IMR-90 (cell line): ENCODE data around the gene ZFP36L1. TPM values are rescaled to one million over a fixed set of nuclear protein-coding genes. Genes with fewer than 3 reads are reported as not detected.

Experiments
- ATAC-seq: fragments of 200-7000 bp; cut with Tn5 transposase; 2 replicates; pipeline ENCODE4 v1.9.1; 2020; ENCODE audit warnings: low read depth, mild to moderate bottlenecking, moderate library complexity
- BruUV-seq: library from RNA; stranded (reverse); fragments of 400-500 nt; replicated peaks from 2 replicates; lab custom pipeline; 2021; lab: Mats Ljungman, UMichigan
- CTCF ChIA-PET: fragments of 300-600 bp; formaldehyde crosslinking; extraction: SDS; loops from one replicate; lab custom pipeline; 2021; ENCODE audit warnings: antibody characterized with exemption; lab: Yijun Ruan, JAX
- POLR2A ChIA-PET: fragments of 300-600 bp; sonication (Branson Sonifier 250); formaldehyde crosslinking; loops from one replicate; lab custom pipeline; 2022; ENCODE audit warnings: antibody characterized with exemption; ENCODE audit not compliant: unreplicated experiment; lab: Charles Lee
- DNase-seq: peaks from one replicate; pipeline ENCODE4 v3.0.0; 2013
- H2AFZ ChIP-seq: replicated peaks from 2 replicates; pipeline ENCODE3; 2013; ENCODE audit warnings: low read length, mild to moderate bottlenecking; ENCODE audit not compliant: poor library complexity
- H2AK5ac ChIP-seq: 2 replicates; pipeline ENCODE4 v1.6.1; 2013; ENCODE audit warnings: low read depth, low read length, inconsistent platforms
- H2AK9ac ChIP-seq: replicated peaks from 2 replicates; pipeline ENCODE3; 2013; ENCODE audit warnings: mild to moderate bottlenecking, low read depth, low read length, moderate library complexity; ENCODE audit not compliant: poor library complexity
- H2BK120ac ChIP-seq: 2 replicates; pipeline ENCODE4 v1.6.1; 2013; ENCODE audit warnings: low read depth, low read length, inconsistent platforms
- H2BK15ac ChIP-seq: 3 replicates; pipeline ENCODE4 v1.6.1; 2013; ENCODE audit warnings: low read depth, low read length, inconsistent platforms
- H2BK20ac ChIP-seq: 2 replicates; pipeline ENCODE4 v1.6.1; 2013; ENCODE audit warnings: low read depth, mild to moderate bottlenecking, inconsistent platforms, low read length, moderate library complexity
- H2BK5ac ChIP-seq: 2 replicates; pipeline ENCODE4 v1.6.1; 2013; ENCODE audit warnings: mild to moderate bottlenecking, low read depth, low read length, inconsistent platforms; ENCODE audit not compliant: poor library complexity, severe bottlenecking
- H3K14ac ChIP-seq: replicated peaks from 2 replicates; pipeline ENCODE4 v1.6.1; 2013; ENCODE audit warnings: low read depth, low read length, inconsistent platforms
- H3K18ac ChIP-seq: 2 replicates; pipeline ENCODE4 v1.6.1; 2013; ENCODE audit warnings: low read depth, low read length, control low read depth
- H3K23ac ChIP-seq: 2 replicates; pipeline ENCODE4 v1.6.1; 2013; ENCODE audit warnings: low read depth, low read length, inconsistent platforms
- H3K27ac ChIP-seq: 2 replicates; pipeline ENCODE4 v1.5.1; 2013; ENCODE audit warnings: mild to moderate bottlenecking, control low read depth, low read length; ENCODE audit not compliant: insufficient read depth
- H3K27me3 ChIP-seq: 2 replicates; pipeline ENCODE4 v1.6.1; 2013; ENCODE audit warnings: low read length; ENCODE audit not compliant: control insufficient read depth, insufficient read depth
- H3K36me3 ChIP-seq: 2 replicates; pipeline ENCODE4 v1.6.1; 2013; ENCODE audit warnings: low read length, mixed read lengths; ENCODE audit not compliant: control insufficient read depth, insufficient read depth
- H3K4ac ChIP-seq: 2 replicates; pipeline ENCODE4 v1.6.1; 2013; ENCODE audit warnings: low read depth, low read length, inconsistent platforms
- H3K4me1 ChIP-seq: 2 replicates; pipeline ENCODE4 v1.6.1; 2013; ENCODE audit warnings: low read length, mixed read lengths; ENCODE audit not compliant: control insufficient read depth, insufficient read depth
- H3K4me2 ChIP-seq: 2 replicates; pipeline ENCODE4 v1.6.1; 2013; ENCODE audit warnings: low read depth, mild to moderate bottlenecking, control low read depth, low read length, moderate library complexity
- H3K4me3 ChIP-seq: 2 replicates; pipeline ENCODE4 v1.5.1; 2013; ENCODE audit warnings: low read depth, mild to moderate bottlenecking, control low read depth, low read length, moderate library complexity; ENCODE audit not compliant: insufficient read depth
- H3K56ac ChIP-seq: 2 replicates; pipeline ENCODE4 v1.6.1; 2013; ENCODE audit warnings: low read length, inconsistent platforms; ENCODE audit not compliant: insufficient read depth; ENCODE audit errors: extremely low read depth
- H3K79me1 ChIP-seq, 2 experiments: 2 replicates each; pipeline ENCODE4 v1.6.1; 2013; ENCODE audit warnings: low read length in 2 of 2, inconsistent platforms in 1 of 2, low read depth in 1 of 2
- H3K9ac ChIP-seq: 2 replicates; pipeline ENCODE4 v1.6.1; 2013; ENCODE audit warnings: low read depth, low read length, control low read depth
- H3K9me1 ChIP-seq: 2 replicates; pipeline ENCODE4 v1.6.1; 2013; ENCODE audit warnings: low read length, inconsistent platforms; ENCODE audit not compliant: insufficient read depth
- H3K9me3 ChIP-seq: 2 replicates; pipeline ENCODE4 v1.6.1; 2013; ENCODE audit warnings: low read length; ENCODE audit not compliant: control insufficient read depth, insufficient read depth
- H4K20me1 ChIP-seq: 2 replicates; pipeline ENCODE4 v1.6.1; 2013; ENCODE audit warnings: low read length, inconsistent platforms; ENCODE audit not compliant: insufficient read depth
- H4K5ac ChIP-seq: 2 replicates; pipeline ENCODE4 v1.6.1; 2013; ENCODE audit warnings: mild to moderate bottlenecking, low read depth, low read length, control low read depth
- H4K8ac ChIP-seq, 2 experiments: 2 replicates each; pipeline ENCODE4 v1.6.1; 2013; ENCODE audit warnings: low read depth in 2 of 2, low read length in 2 of 2, control low read depth in 1 of 2, inconsistent platforms in 1 of 2
- H4K91ac ChIP-seq: 2 replicates; pipeline ENCODE4 v1.6.1; 2013; ENCODE audit warnings: low read depth, low read length, inconsistent platforms; ENCODE audit not compliant: insufficient read depth
- BHLHE40 ChIP-seq: fragments of 150-350 bp; IDR thresholded peaks from 2 replicates; pipeline ENCODE4 v1.6.1; 2016; ENCODE audit warnings: mild to moderate bottlenecking, low read depth, low read length
- CEBPB ChIP-seq: IDR thresholded peaks from 2 replicates; pipeline ENCODE4 v1.6.1; 2012; ENCODE audit warnings: low read depth, low read length, improper control_type of control experiment
- CHD1 ChIP-seq: IDR thresholded peaks from 2 replicates; pipeline ENCODE4 v1.6.1; 2012; ENCODE audit warnings: low read depth, low read length, improper control_type of control experiment
- FOS ChIP-seq: fragments of 150-350 bp; IDR thresholded peaks from 2 replicates; pipeline ENCODE4 v1.6.1; 2016; ENCODE audit warnings: low read depth, low read length
- MAFK ChIP-seq: IDR thresholded peaks from 2 replicates; pipeline ENCODE4 v1.6.1; 2012; ENCODE audit warnings: low read depth, low read length, improper control_type of control experiment
- MAZ ChIP-seq: IDR thresholded peaks from 2 replicates; pipeline ENCODE4 v1.6.1; 2012; ENCODE audit warnings: low read depth, mild to moderate bottlenecking, low read length, improper control_type of control experiment, moderate library complexity, borderline replicate concordance
- MXI1 ChIP-seq: IDR thresholded peaks from 2 replicates; pipeline ENCODE4 v1.6.1; 2012; ENCODE audit warnings: low read depth, mild to moderate bottlenecking, low read length, moderate library complexity, borderline replicate concordance
- NFE2L2 ChIP-seq: fragments of 150-350 bp; IDR thresholded peaks from 2 replicates; pipeline ENCODE4 v1.6.1; 2016; ENCODE audit warnings: low read depth, mild to moderate bottlenecking, low read length
- POLR2A ChIP-seq: IDR thresholded peaks from 2 replicates; pipeline ENCODE4 v1.6.1; 2012; ENCODE audit warnings: mild to moderate bottlenecking, low read depth, low read length
- RAD21 ChIP-seq: IDR thresholded peaks from 2 replicates; pipeline ENCODE4 v1.6.1; 2012; ENCODE audit warnings: low read length, improper control_type of control experiment
- RCOR1 ChIP-seq: IDR thresholded peaks from 2 replicates; pipeline ENCODE4 v1.6.1; 2012; ENCODE audit warnings: mild to moderate bottlenecking, low read length, improper control_type of control experiment; ENCODE audit not compliant: insufficient replicate concordance
- SMC3 ChIP-seq: fragments of 150-350 bp; IDR thresholded peaks from 2 replicates; pipeline ENCODE4 v1.6.1; 2016; ENCODE audit warnings: low read depth, mild to moderate bottlenecking, antibody characterized with exemption, low read length, moderate library complexity
- WGBS, 2 experiments: methylation state at CpG; one replicate each; pipeline versions ENCODE4 v1.1.5 to v1.1.7; 2013; ENCODE audit warnings: missing lambda C conversion rate in 2 of 2; ENCODE audit not compliant: insufficient read length in 1 of 2; ENCODE audit errors: extremely low coverage in 2 of 2; 5-methylcytosine and 5-hydroxymethylcytosine counted together
- dilution Hi-C: fragments of 300-500 bp; cut with HindIII; formaldehyde crosslinking; loops from one replicate; pipeline ENCODE4 v1.14.3; 2018; ENCODE audit warnings: low sequenced_read_pairs; ENCODE audit not compliant: unreplicated experiment
- in situ Hi-C: fragments of 300-500 bp; cut with MboI; formaldehyde crosslinking; loops from 3 replicates; pipeline ENCODE4 v1.14.3; 2019; ENCODE audit warnings: low sequenced_read_pairs, inconsistent platforms, mixed read lengths
- intact Hi-C: fragments of 100-400 bp; cut with micrococcal nuclease; formaldehyde crosslinking; loops from 2 replicates; pipeline ENCODE4 v1.10.0; 2022
- polyA plus RNA-seq, 3 experiments: library from polyadenylated mRNA; depleted of rRNA; stranded (reverse); fragments of >200 nt; gene quantifications; 2 replicates each; pipeline ENCODE4 v1.2.3, GENCODE V29; 2012; ENCODE audit warnings: low replicate concordance in 1 of 3
- total RNA-seq: library from RNA; depleted of rRNA; stranded (reverse); fragments of >200 nt; gene quantifications from 2 replicates; pipeline ENCODE4 v1.2.3, GENCODE V29; 2012
- TF ChIP-seq, protein P1 (sequence below): conservative IDR thresholded peaks from 2 replicates; pipeline ENCODE4 v1.5.1; 2012; ENCODE audit warnings: mild to moderate bottlenecking, low read depth, low read length, improper control_type of control experiment
- TF ChIP-seq, protein P2 (sequence below): fragments of 150-350 bp; IDR thresholded peaks from 2 replicates; pipeline ENCODE4 v1.6.1; 2016; ENCODE audit warnings: low read depth, mild to moderate bottlenecking, low read length, moderate library complexity, borderline replicate concordance
- TF ChIP-seq, protein P3 (sequence below): fragments of 150-350 bp; IDR thresholded peaks from 2 replicates; pipeline ENCODE4 v1.6.1; 2017; ENCODE audit warnings: mild to moderate bottlenecking, antibody characterized with exemption, low read length, low read depth

The ZFP36L1 gene
- total and polyA plus RNA-seq, 2 of the 4 experiments (the other 2 are of a cell fraction): 6.5 to 140 TPM

DNA sequence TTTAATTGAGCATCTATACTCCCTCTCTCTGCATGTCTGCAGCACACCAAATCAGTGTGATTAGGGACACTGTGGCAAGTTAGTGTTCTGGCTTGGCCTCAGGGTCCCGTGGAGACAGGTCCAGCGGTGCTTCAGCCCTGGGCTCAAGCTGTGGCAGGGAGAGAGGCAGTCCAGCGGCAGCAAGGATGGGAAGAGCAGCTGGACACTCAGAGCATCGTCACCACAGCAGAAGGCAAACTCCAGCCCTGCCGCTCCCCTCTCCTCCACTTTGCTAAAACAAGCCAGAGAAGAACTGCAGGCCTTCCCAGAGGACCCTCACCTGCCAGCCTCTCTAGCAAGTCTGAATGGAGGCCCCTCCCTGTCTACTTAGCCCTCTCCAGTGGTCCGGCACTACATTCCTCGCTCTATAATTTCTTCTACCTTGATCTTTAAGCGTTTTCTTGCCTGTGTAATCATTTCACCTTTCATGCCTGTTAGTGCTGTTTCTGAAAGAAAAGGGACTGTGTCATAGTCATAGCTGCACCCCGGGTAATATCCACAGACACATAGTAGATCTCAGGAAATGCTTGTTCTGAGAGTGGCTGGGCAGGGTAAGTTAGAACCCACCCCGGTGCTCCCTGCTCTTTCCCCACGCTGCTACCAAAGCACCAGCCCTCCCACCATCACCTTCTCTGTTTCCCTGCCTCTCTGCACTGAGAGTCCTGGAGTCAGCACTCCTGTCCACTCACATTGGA, 22.1 kb downstream of the ZFP36L1 start:
- H2AFZ ChIP-seq: no peak overlapping the region
- ChIA-PET CTCF (no interaction called here), POLR2A (no interaction called here)
- no peak overlapping the region for H2BK20ac ChIP-seq
- H3K9me1 ChIP-seq: no peaks in the 10 kb centered on the region
- no peak overlapping the region for H3K4me3 ChIP-seq
- in situ Hi-C loops: no loop called here
- dilution Hi-C loops: no loop called here
- BruUV-seq: no TSS peak
- no peak overlapping the region for H3K9ac ChIP-seq
- no peaks in the 10 kb centered on the region for H4K20me1 ChIP-seq
- H3K18ac ChIP-seq: no peak overlapping the region
- no peaks in the 10 kb centered on the region; the same call in 1 of the 2 replicates for H3K27me3 ChIP-seq
- H3K56ac ChIP-seq: no peak overlapping the region
- no peak for DNase-seq
- no peak overlapping the region for H3K4ac ChIP-seq
- H2BK15ac ChIP-seq: no peak overlapping the region
- WGBS, 2 experiments: 89% methylated on average over 6 of the region's 11 CpGs; no CpG with 5 or more reads in 1 of the 2 experiments
- H3K9me3 ChIP-seq: peaks cover 3% of the 10 kb centered on the region; the same call in 1 of the 2 replicates
- H3K36me3 ChIP-seq: no peaks in the 10 kb centered on the region
- no peak overlapping the region for H4K8ac ChIP-seq
- H3K79me1 ChIP-seq: no peaks in the 10 kb centered on the region
- intact Hi-C loops: no loop called here
- no peak for TF ChIP-seq MAZ
- TF ChIP-seq NFE2L2: no peak
- no peak for TF ChIP-seq SMC3
- no peak for TF ChIP-seq BHLHE40
- TF ChIP-seq, protein P1, sequence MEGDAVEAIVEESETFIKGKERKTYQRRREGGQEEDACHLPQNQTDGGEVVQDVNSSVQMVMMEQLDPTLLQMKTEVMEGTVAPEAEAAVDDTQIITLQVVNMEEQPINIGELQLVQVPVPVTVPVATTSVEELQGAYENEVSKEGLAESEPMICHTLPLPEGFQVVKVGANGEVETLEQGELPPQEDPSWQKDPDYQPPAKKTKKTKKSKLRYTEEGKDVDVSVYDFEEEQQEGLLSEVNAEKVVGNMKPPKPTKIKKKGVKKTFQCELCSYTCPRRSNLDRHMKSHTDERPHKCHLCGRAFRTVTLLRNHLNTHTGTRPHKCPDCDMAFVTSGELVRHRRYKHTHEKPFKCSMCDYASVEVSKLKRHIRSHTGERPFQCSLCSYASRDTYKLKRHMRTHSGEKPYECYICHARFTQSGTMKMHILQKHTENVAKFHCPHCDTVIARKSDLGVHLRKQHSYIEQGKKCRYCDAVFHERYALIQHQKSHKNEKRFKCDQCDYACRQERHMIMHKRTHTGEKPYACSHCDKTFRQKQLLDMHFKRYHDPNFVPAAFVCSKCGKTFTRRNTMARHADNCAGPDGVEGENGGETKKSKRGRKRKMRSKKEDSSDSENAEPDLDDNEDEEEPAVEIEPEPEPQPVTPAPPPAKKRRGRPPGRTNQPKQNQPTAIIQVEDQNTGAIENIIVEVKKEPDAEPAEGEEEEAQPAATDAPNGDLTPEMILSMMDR: no peak
- TF ChIP-seq MXI1: no peak
- TF ChIP-seq, protein P2, sequence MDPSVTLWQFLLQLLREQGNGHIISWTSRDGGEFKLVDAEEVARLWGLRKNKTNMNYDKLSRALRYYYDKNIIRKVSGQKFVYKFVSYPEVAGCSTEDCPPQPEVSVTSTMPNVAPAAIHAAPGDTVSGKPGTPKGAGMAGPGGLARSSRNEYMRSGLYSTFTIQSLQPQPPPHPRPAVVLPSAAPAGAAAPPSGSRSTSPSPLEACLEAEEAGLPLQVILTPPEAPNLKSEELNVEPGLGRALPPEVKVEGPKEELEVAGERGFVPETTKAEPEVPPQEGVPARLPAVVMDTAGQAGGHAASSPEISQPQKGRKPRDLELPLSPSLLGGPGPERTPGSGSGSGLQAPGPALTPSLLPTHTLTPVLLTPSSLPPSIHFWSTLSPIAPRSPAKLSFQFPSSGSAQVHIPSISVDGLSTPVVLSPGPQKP: no peak
- TF ChIP-seq POLR2A: no peak
- no peak for TF ChIP-seq CHD1
- TF ChIP-seq FOS: no peak
- TF ChIP-seq RAD21: no peak
- no peak for TF ChIP-seq RCOR1
- TF ChIP-seq, protein P3, sequence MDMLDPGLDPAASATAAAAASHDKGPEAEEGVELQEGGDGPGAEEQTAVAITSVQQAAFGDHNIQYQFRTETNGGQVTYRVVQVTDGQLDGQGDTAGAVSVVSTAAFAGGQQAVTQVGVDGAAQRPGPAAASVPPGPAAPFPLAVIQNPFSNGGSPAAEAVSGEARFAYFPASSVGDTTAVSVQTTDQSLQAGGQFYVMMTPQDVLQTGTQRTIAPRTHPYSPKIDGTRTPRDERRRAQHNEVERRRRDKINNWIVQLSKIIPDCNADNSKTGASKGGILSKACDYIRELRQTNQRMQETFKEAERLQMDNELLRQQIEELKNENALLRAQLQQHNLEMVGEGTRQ: no peak
- no peak for TF ChIP-seq MAFK
- no peak for TF ChIP-seq CEBPB
- no peak overlapping the region for H2AK9ac ChIP-seq
- H2BK120ac ChIP-seq: no peak overlapping the region
- peaks cover 2% of the 10 kb centered on the region; the same call in 1 of the 2 replicates for H3K4me1 ChIP-seq
- H2AK5ac ChIP-seq: 0 out of 2 replicates have a peak overlapping the region, but pooled peaks have one; percentile 43
- H4K91ac ChIP-seq: no peak overlapping the region
- H3K23ac ChIP-seq: no peak overlapping the region
- no peak for ATAC-seq
- H3K14ac ChIP-seq: no peak overlapping the region
- H2BK5ac ChIP-seq: no peak overlapping the region
- no peak overlapping the region for H4K5ac ChIP-seq
- no peak overlapping the region for H3K4me2 ChIP-seq
- no peak overlapping the region for H3K27ac ChIP-seq
